ENCODE data around the gene CDH2.

GRCh38 chr18:27954226-27954625 is 222.7 kb downstream of the CDH2 start:
- no peak for TF ChIP-seq ZNF274 (IDR thresholded peaks at IDR 0.05; ENCODE audit: low read depth, low read length)
- no peak for TF ChIP-seq SUZ12 (IDR thresholded peaks at IDR 0.05; ENCODE audit: extremely low read depth, insufficient read depth, insufficient read length)
- no peak for TF ChIP-seq YY1 (IDR thresholded peaks at IDR 0.05; ENCODE audit: insufficient read depth, insufficient read length)

Measured in NT2/D1 (cell line).